HG03342 (cell line): ENCODE results near the gene BABAM2.
"Not testable (repeated sequence)": the region's sequence is repeated elsewhere in the genome, so short reads cannot be mapped to it uniquely, and the experiment has no call there.

Experiments
- ATAC-seq: cut with Tn5 transposase; IDR thresholded peaks from one replicate; pipeline ENCODE4 v1.9.1; 2021; ENCODE audit warnings: mild to moderate bottlenecking, moderate library complexity; ENCODE audit not compliant: unreplicated experiment

BABAM2 gene

GRCh38 chr2:27940982-27941381, 50.5 kb downstream of the BABAM2 start:
- ATAC-seq: no peak

DNA sequence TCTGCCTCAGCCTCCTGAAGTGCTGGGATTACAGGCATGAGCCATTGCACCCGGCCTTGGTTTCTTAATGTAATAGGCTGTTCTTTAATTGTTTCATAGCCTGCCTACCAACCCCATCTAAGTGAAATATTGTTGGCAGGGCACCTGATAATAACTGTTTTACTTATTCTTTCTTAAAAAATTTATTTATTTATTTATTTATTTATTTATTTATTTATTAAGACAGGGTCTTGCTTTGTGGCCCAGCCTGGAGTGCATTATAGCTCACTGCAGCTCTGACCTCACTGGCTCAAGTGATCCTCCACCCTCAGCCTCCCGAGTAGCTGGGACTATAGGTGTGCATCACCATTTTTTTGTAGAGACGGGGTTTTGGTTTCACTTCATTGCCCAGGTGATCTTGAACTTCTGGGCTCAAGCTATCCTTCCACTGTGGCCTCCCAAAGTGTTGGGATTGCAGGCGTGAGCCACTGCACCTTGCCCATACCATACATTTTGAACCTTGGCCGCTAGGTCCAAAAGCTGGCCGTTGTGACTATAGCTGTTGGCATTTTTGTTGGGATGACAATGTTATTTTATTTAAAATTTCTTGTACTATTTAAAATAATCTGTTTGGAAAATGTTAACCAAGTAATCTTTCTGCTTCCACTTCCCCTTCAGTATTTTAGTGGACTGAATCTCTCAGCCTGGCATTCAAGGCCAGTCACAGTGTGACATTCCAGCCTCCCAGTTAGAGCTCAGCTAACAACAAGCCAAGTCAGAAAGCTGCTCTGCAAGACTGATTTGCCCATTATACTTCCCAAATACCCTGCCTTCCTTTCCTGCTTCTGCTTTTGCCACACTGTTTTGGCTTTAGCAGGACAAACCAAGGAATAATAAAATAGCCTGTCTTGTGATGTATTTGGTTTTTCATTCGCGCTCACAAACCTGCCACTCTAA, 52.4 kb downstream of the BABAM2 start:
- no peak for ATAC-seq

DNA sequence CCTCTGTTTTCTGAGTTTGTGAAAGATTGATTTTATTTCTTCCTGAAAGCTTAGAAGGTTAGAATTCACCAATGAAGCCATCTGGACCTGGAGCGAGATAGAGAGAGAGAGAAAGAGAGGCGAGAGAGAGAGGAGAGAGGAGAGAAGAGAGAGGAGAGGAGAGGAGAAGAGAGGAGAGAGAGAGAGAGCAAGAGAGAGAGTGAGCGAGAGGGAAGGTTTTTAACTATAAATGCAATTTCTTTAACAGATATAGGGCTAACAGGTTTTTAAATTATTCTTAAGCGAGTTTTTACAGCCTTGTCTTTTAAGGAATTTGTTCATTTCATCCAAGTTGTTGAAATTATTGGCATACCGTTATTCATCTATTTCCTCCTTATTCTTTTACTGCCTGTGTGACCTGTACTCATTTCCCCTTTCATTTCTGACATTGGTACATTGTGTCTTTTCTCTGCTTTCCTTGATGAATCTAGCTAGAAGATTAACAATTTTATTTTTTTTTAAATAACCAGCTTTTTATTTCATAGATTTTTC, 56.1 kb downstream of the BABAM2 start:
- ATAC-seq: no peak

GRCh38 chr2:27952070-27952469, 61.5 kb downstream of the BABAM2 start:
- no peak for ATAC-seq

DNA sequence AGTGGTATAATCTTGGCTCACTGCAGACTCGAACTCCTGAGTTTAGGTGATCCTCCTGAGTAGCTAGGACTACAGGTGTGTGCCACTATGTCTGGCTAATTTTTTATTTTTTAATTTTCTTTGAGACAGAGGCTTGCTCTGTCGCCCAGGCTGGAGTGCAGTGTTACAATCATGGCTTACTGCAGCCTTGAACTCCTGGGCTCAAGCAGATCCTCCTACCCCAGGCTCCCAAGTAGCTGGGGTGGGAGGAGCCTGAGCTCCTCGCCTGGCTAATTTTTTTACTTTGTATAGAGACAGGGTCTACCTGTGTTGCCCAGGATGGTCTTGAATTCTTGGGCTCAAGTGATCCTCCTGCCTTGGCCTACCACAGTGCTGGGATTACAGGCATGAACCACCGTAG, 62.5 kb downstream of the BABAM2 start:
- no peak for ATAC-seq

DNA sequence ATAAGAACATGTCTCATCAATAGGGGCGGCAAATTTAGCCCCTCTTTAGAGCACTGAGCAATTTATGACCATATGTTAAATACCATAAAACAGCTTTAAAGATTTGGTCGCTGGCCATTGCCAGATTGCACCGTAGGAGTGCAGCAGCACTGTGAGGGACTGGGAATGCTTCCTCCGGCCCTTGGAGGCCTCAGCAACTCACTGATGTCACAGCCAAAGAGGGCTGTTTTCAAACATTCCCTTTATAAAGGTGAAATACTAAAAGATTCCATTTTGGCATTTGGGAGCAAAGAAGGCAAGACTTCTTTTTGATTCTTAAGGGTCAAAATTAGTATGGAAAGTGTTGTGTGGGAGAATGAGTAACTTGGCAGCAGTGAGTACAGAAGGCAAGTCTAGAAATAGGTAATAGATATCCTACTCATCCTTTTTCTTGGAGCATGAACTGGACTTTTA, 63.7 kb downstream of the BABAM2 start:
- ATAC-seq: no peak

DNA sequence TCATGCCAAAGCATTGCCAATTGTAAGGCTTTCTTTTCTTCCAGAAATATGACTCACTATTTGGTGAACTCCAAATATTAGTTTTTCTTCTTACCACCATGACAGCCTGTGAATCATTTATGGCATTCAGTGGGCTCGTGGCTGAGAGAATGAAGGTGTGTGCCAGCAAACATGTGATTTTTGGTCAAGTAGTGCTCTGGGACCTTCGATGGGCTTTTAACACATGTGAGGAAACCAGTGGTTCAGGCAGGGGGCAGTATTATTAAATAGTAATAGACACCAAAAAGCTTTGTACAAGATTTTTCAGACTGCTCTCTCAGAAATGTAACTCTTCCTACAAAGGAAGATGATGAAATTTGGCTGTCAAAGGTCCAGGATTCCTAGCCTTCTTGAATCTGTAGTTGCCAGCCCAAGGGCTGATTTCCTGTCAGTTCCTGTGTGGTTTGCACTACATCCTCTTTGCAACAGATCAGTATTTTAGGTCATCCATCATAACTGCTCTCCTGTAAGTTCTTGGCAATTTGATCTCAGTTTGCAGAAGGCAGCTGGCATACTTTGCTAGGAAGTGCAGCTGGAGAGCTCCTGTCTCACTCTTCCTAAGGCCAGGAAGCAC, 64.3 kb downstream of the BABAM2 start:
- ATAC-seq: no peak

GRCh38 chr2:27955384-27956161, 65.0 kb downstream of the BABAM2 start:
- no peak for ATAC-seq

DNA sequence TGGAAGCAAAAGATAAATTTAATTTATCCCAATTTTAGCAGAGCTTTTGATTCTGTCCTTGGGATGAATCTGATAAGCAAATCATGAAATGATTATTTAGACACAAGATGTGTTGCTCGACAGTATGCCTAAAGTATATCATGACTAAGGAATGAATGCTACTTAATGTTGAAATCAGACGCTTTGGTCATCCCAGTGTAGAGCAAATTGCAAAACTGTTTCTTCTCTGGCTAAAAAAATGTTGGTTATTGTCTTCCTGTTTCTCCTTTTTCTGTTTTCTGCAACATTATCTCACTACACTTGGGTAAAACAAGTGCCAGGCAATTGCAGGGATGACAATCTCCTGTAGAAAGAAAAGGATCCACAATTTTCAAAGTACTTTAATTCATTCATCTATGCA, 66.4 kb downstream of the BABAM2 start:
- ATAC-seq: no peak

DNA sequence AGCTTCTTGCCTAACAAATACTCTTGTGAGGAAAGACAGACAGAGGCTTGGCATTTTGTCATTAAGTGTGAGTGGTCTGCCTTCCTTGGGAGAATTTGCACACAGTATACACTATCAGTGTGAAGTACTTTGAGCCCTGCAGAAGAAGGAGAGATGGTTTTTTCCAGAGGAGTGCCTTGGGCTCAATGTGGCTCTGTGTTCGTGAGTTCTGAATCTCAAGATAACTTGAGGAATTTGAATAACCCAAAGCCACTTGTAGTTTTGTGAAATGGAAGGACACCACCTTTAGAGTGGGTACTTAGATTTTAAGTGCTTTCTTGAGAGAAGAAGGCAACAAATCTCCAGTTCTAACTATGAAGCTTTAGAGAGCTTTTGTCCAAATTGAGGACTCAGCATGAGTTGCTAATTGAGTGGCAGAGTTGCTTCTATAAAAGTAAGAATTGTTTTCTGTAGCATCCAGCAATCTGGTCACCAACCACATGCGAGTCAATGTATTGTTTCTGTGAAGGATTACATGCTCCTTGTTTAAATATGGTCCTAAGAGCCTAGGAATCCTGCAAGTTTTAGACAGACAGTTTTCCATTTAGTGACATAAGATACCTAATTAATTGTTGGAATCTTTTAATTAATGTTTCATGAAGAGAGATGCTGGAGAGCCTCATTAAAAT, 68.3 kb downstream of the BABAM2 start:
- no peak for ATAC-seq

- ATAC-seq: no peak
Observed at GRCh38 chr2:27959496-27959895, 69.0 kb downstream of the BABAM2 start.

DNA sequence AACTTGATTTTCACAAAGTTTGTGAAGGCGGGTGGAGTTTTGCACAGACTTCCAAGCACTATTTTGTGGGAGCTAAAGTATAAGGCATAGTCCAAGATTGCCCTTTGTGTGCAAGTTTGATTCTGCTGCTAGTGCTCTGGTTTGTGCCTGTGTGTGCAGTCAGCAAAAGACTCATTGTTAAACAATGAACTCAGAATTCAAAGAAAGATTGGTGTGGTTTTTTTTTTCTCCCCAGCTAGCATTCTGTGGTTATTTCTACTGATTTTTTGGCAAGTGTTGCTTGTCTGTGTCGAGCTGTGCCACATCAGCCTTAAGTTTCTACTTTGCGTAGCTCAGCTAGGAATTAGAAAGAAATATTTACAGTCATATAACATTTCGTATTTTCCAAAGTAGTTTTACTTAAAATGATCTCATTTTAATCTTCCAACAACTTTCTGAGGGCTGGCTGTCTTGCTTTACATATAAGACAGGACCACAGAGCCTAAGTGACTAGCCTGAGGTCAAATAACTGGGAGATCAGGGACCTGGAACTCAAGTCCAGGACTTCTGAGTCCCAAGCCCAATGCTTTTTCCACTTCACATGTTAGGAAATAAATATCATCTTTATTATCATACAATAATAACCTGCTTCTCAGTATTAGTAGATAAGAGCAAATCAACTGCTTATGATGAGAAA, 69.8 kb downstream of the BABAM2 start:
- ATAC-seq: no peak

GRCh38 chr2:27962006-27962405, 71.5 kb downstream of the BABAM2 start:
- no peak for ATAC-seq

DNA sequence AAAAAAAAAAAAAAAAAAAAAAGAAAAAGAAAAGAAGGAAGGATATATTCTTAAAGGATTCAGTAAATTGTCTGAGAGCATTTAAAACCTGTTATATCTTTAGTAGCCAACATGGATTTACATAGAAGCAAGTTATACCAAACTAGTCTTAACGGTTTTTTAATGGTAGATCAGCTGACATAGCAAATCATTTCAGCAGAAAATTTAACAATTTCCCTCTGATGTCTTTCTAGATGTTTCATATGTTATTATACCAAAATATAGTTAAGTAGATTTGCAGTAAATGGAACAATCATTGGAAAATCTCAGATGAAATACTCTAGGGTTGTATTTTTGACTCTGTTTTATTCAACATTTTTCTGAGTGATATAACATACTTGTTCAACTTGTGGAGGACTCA, 72.9 kb downstream of the BABAM2 start:
- ATAC-seq: no peak

- no peak for ATAC-seq
Observed at GRCh38 chr2:27964067-27964466, 73.5 kb downstream of the BABAM2 start.

DNA sequence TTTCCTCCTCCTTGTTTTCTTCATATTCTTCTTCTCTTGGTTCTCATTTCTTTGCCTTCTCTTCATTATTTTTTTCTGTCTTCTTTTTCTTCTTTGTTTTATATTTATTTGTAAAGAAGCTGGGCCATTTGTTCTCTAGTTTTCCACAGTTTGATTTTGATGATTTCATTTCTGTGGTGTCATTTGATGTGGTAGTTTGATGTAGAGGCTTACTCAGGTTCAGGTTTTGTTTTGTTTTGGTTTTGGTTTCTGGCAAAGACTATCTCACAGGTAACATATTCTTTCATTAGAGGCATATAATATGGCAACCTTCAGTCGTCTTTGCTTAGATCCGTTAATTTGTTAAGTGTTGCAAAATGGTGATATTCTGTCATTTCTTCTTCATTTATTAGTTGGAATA, 75.3 kb downstream of the BABAM2 start:
- no peak for ATAC-seq

DNA sequence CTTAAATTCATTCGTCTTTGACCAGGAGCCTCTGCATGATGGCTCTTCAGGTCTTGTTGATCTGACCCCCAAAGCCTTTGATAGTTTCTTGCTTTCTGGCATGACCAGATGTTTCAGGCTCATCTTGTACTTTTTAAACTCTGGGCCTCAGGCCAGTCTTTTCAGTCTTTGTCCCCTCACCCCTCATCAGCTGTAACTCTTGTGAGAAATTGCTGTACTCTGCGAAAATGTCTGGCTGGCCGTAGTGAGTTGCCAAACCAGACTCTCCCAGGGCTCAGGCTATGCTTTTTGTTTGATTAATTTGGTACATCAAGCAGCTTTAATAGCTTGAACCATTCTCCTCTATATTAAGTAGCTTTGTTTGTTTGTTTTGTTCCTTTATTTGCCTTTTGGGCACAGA, 75.9 kb downstream of the BABAM2 start:
- ATAC-seq: no peak

DNA sequence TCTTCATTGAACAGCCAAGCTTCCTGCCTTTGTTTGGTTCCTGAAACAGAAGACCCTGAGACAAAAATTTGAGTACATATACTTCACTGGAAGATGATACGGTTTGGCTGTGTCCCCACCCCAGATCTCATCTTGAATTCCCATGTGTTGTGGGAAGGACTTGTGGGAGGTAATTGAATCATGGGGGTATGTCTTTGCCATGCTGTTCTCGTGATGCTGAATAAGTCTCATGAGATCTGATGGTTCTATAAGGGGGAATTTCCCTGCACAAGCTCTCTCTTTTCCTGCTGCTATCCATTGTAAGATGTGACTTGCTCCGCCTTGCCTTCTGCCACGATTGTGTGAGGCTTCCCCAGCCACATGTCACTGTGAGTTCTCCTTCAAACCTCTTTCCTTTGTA, 76.5 kb downstream of the BABAM2 start:
- ATAC-seq: no peak

DNA sequence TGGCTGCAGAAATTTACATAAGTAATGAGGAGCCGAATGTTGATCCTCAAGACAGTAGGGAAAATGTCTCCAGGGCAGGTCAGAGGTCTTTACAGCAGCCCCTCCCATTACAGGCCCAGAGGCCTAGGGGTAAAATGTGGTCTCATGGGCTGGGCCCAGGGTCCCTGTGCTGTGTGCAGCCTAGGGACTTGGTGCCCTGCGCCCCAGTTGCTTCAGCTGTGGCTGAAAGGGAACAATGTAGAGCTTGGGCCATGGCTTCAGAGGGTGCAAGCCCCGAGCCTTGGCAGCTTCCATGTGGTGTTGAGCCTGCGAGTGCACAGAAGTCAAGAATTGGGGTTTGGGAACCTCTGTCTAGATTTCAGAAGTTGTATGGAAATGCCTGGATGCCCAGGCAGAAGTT, 77.5 kb downstream of the BABAM2 start:
- ATAC-seq: not testable (repeated sequence)

GRCh38 chr2:27968957-27969356, 78.4 kb downstream of the BABAM2 start:
- not testable (repeated sequence) for ATAC-seq
